ENCODE data around the gene SYNJ2BP. TPM values are rescaled to one million over a fixed set of nuclear protein-coding genes. Genes with fewer than 3 reads are reported as not detected.

Gene SYNJ2BP
- total and polyA plus RNA-seq, 9 of the 15 experiments (the other 6 are each of a cell fraction or from before 2014, with no cell fraction given), result 1.8 to 4.6 (median 3.3) TPM

GRCh38 chr14:70441641-70442040 lies 24.8 kb upstream of the SYNJ2BP start (continued):
- TF ChIP-seq TSHZ1 (CRISPR knock-in tag; IDR thresholded peaks at IDR 0.05) (no peak), SUPT5H (IDR thresholded peaks at IDR 0.05) (no peak), THAP12 (CRISPR knock-in tag; IDR thresholded peaks at IDR 0.05) (no peak), CHD4 (IDR thresholded peaks at IDR 0.05; ENCODE audit: insufficient read depth, insufficient replicate concordance, low read depth, low read length, poor library complexity, severe bottlenecking) (no peak), CBX5 (IDR thresholded peaks at IDR 0.05; ENCODE audit: borderline replicate concordance, low read depth) (no peak), USF2 (CRISPR knock-in tag; IDR thresholded peaks at IDR 0.05) (no peak), TEAD4 (IDR thresholded peaks at IDR 0.05; ENCODE audit: low read length) (no peak), TEAD4 (CRISPR knock-in tag; IDR thresholded peaks at IDR 0.05; ENCODE audit: borderline replicate concordance) (no peak), THRA (IDR thresholded peaks at IDR 0.05) (no peak), DDX20 (tag; IDR thresholded peaks at IDR 0.05; ENCODE audit: low read depth) (no peak)
